Loucy (cell line): ENCODE measurements around the gene FAAH2.

Experiments used
- H2AFZ ChIP-seq: fragments of 200-600 bp; sonication (generic); 2 replicates; pipeline ENCODE4 v1.6.0; 2016; ENCODE audit warnings: antibody characterized with exemption, mild to moderate bottlenecking, low read length, moderate library complexity
- H3F3A ChIP-seq: fragments of 200-600 bp; 2 replicates; pipeline ENCODE4 v1.6.0; 2016; ENCODE audit warnings: antibody characterized with exemption, low read depth, mild to moderate bottlenecking
- H3K27me3 ChIP-seq: fragments of 200-600 bp; sonication (generic); 2 replicates; pipeline ENCODE4 v1.6.1; 2014; ENCODE audit warnings: low read length, mild to moderate bottlenecking; ENCODE audit not compliant: insufficient read depth, poor library complexity, severe bottlenecking
- H3K36me3 ChIP-seq: fragments of 200-600 bp; sonication (generic); 2 replicates; pipeline ENCODE4 v1.6.1; 2016; ENCODE audit warnings: low read length; ENCODE audit not compliant: insufficient read depth
- H3K4me1 ChIP-seq: fragments of 200-600 bp; sonication (generic); 2 replicates; pipeline ENCODE4 v1.5.1; 2014; ENCODE audit warnings: low read length, mild to moderate bottlenecking; ENCODE audit not compliant: insufficient read depth, poor library complexity, severe bottlenecking
- H3K4me2 ChIP-seq: fragments of 200-600 bp; sonication (generic); 2 replicates; pipeline ENCODE4 v1.6.0; 2014; ENCODE audit warnings: antibody characterized with exemption, low read length, low read depth, mild to moderate bottlenecking; ENCODE audit not compliant: poor library complexity, severe bottlenecking
- H3K4me3 ChIP-seq: fragments of 200-600 bp; sonication (generic); 2 replicates; pipeline ENCODE4 v1.5.1; 2014; ENCODE audit warnings: low read length, mild to moderate bottlenecking, mixed read lengths; ENCODE audit not compliant: poor library complexity, severe bottlenecking
- H3K79me2 ChIP-seq: fragments of 200-600 bp; sonication (generic); 2 replicates; pipeline ENCODE4 v1.6.1; 2014; ENCODE audit warnings: low read length; ENCODE audit not compliant: insufficient read depth
- H3K9ac ChIP-seq: fragments of 200-600 bp; sonication (generic); 2 replicates; pipeline ENCODE4 v1.6.0; 2014; ENCODE audit warnings: mild to moderate bottlenecking, low read depth, low read length, moderate library complexity; ENCODE audit not compliant: poor library complexity, severe bottlenecking
- H3K9me2 ChIP-seq: fragments of 200-600 bp; sonication (generic); replicated peaks from 2 replicates; pipeline ENCODE4 v1.6.1; 2016; ENCODE audit warnings: low read depth, low read length, mixed read lengths
- H3K9me3 ChIP-seq: fragments of 200-600 bp; sonication (generic); 2 replicates; pipeline ENCODE4 v1.6.1; 2014; ENCODE audit warnings: mild to moderate bottlenecking, antibody characterized with exemption, low read length, low read depth; ENCODE audit not compliant: insufficient read depth
- H4K20me1 ChIP-seq: fragments of 200-600 bp; sonication (generic); 2 replicates; pipeline ENCODE4 v1.6.0; 2014; ENCODE audit warnings: antibody characterized with exemption, low read length, mild to moderate bottlenecking; ENCODE audit not compliant: insufficient read depth, poor library complexity, severe bottlenecking
- CTCF ChIP-seq: fragments of 200-600 bp; sonication (generic); conservative IDR thresholded peaks from 2 replicates; pipeline ENCODE4 v1.5.1; 2014; ENCODE audit warnings: mild to moderate bottlenecking, antibody characterized with exemption, low read length
- EZH2phosphoT487 ChIP-seq: fragments of 200-600 bp; IDR thresholded peaks from 2 replicates; pipeline ENCODE4 v1.6.1; 2018; ENCODE audit warnings: antibody characterized with exemption, mild to moderate bottlenecking, moderate library complexity, borderline replicate concordance

FAAH2 gene

GRCh38 chrX:57422790-57423189 is 136.3 kb downstream of the FAAH2 start:
- Histone ChIP-seq H3K4me2 (no peak overlapping the region), H3K27me3 (no peaks in the 10 kb centered on the region), H3K79me2 (no peaks in the 10 kb centered on the region), H3K36me3 (no peaks in the 10 kb centered on the region), H3F3A (no peaks in the 10 kb centered on the region), H3K4me3 (no peak overlapping the region), H3K9ac (no peak overlapping the region), H3K9me2 (no peaks in the 10 kb centered on the region), H2AFZ (no peak overlapping the region), H3K9me3 (no peaks in the 10 kb centered on the region), H4K20me1 (no peaks in the 10 kb centered on the region), H3K4me1 (no peaks in the 10 kb centered on the region)
- TF ChIP-seq CTCF (no peak), EZH2phosphoT487 (no peak)

- Histone ChIP-seq H3K9me2 (no peaks in the 10 kb centered on the region), H3K4me3 (no peak overlapping the region), H3K4me1 (no peaks in the 10 kb centered on the region), H3K9ac (no peak overlapping the region), H2AFZ (no peak overlapping the region), H4K20me1 (no peaks in the 10 kb centered on the region), H3K4me2 (no peak overlapping the region), H3K79me2 (no peaks in the 10 kb centered on the region), H3K27me3 (no peaks in the 10 kb centered on the region), H3F3A (no peaks in the 10 kb centered on the region), H3K36me3 (no peaks in the 10 kb centered on the region), H3K9me3 (no peaks in the 10 kb centered on the region)
- no peak for TF ChIP-seq EZH2phosphoT487
- no peak for TF ChIP-seq CTCF
Measured at GRCh38 chrX:57445076-57445475, 158.6 kb downstream of the FAAH2 start.

- TF ChIP-seq CTCF (no peak), EZH2phosphoT487 (no peak)
Measured at GRCh38 chrX:57445832-57446231, 159.3 kb downstream of the FAAH2 start.

More at GRCh38 chrX:57445832-57446231, 159.3 kb downstream of the FAAH2 start:
- no peak overlapping the region for H3K4me2 ChIP-seq
- no peaks in the 10 kb centered on the region for H4K20me1 ChIP-seq
- no peak overlapping the region for H3K4me3 ChIP-seq
- H3K79me2 ChIP-seq, result no peaks in the 10 kb centered on the region
- no peak overlapping the region for H2AFZ ChIP-seq
- no peaks in the 10 kb centered on the region for H3K9me3 ChIP-seq
- no peaks in the 10 kb centered on the region for H3K4me1 ChIP-seq
- H3K36me3 ChIP-seq, result no peaks in the 10 kb centered on the region
- H3K9ac ChIP-seq, result no peak overlapping the region
- H3K9me2 ChIP-seq, result no peaks in the 10 kb centered on the region
- H3F3A ChIP-seq, result no peaks in the 10 kb centered on the region
- no peaks in the 10 kb centered on the region for H3K27me3 ChIP-seq
